Ovary (tissue), 9 donors: ENCODE results near the gene PSMG3. TPM values are rescaled to one million over a fixed set of nuclear protein-coding genes. Genes with fewer than 3 reads are reported as not detected.

Experiments
- DNase-seq, 5 donors: peaks; one replicate each; pipeline ENCODE4 v3.0.0-alpha.2; 2019 to 2020
- H3K27ac ChIP-seq, 2 donors: fragments of 200-600 bp; one replicate each; pipeline versions ENCODE4 v1.5.1 to v1.8.0; 2019 to 2022
- H3K27me3 ChIP-seq: fragments of 200-600 bp; one replicate; pipeline ENCODE4 v1.8.0; 2022
- H3K36me3 ChIP-seq: fragments of 200-600 bp; sonication (generic); one replicate; pipeline ENCODE4 v1.5.1; 2019
- H3K4me1 ChIP-seq: one replicate; pipeline ENCODE4 v1.8.1; 2013; ENCODE audit warnings: mild to moderate bottlenecking, moderate library complexity; ENCODE audit not compliant: insufficient read depth
- H3K4me3 ChIP-seq: fragments of 200-600 bp; sonication (generic); one replicate; pipeline ENCODE4 v1.5.1; 2017
- H3K9me3 ChIP-seq, 2 donors: fragments of 200-600 bp in 1 of 2; sonication (generic) in 1 of 2; one replicate each; pipeline versions ENCODE4 v1.5.1 to v1.8.1; 2013 to 2019; ENCODE audit warnings: mild to moderate bottlenecking in 1 of 2, moderate library complexity in 1 of 2
- EP300 ChIP-seq: sonication (generic); formaldehyde crosslinking; IDR thresholded peaks from one replicate; pipeline ENCODE4 v1.6.1; 2017; ENCODE audit warnings: antibody characterized with exemption
- POLR2A ChIP-seq: fragments of 450-650 bp; IDR thresholded peaks from one replicate; pipeline ENCODE4 v1.6.1; 2017; ENCODE audit warnings: antibody characterized with exemption, mild to moderate bottlenecking, moderate library complexity
- WGBS, 3 donors: extraction: QIAGEN DNeasy Blood & Tissue Kit in 1 of 3; methylation state at CpG; one replicate each; pipeline versions ENCODE4 v1.1.5 to v1.1.7; 2013 to 2017; 5-methylcytosine and 5-hydroxymethylcytosine counted together
- intact Hi-C, 4 donors: fragments of 100-400 bp; cut with DNase I; formaldehyde crosslinking; loops; one replicate each; pipeline versions ENCODE4 v1.11.0 to v1.15.1; 2022 to 2023
- polyA plus RNA-seq, 2 donors: library from polyadenylated mRNA; stranded (reverse); fragments of 200-250 nt in 1 of 2; fragments of 350-450 nt in 1 of 2; fragmentation: Illumina TruSeq in 1 of 2; extraction: RNeasy Lipid Tissue Mini Kit (QIAGEN cat#74804) in 1 of 2; gene quantifications; one replicate each; pipeline ENCODE4 v1.2.3, GENCODE V29; 2013 to 2014
- total RNA-seq, 7 donors: library from RNA; depleted of rRNA in 2 of 7; stranded (reverse); fragments of >200 nt in 2 of 7; fragmentation: NEBNext Ultra II Directional in 3 of 7; extraction: Animal tissue kit (Norgen Biotek cat#: 25700) in 3 of 7; gene quantifications; one replicate each; pipeline versions ENCODE4 v1.1.0 to v1.2.4, GENCODE V29; 2016 to 2023
- TF ChIP-seq, protein P1 (sequence below), 3 donors: fragments of 450-650 bp in 2 of 3; fragments of 200-600 bp in 1 of 3; IDR thresholded peaks; one replicate each; pipeline versions ENCODE4 v1.5.1 to v1.8.0; 2016 to 2022; ENCODE audit warnings: antibody characterized with exemption in 3 of 3, mild to moderate bottlenecking in 1 of 3
- donor health status: DM: no; HTN: no; CAD: no; lungs with moderate emphysema.
- donor health status: DM: no; HTN: no; CAD: no.
- donor health status: Bipolar disorder and iron deficiency.
- donor health status: DM: yes; HTN: yes; CAD: no.
- donor health status: DM: no; HTN: no; CAD: no.
- donor health status: DM: yes; HTN: yes; CAD: no.

The PSMG3 gene
- total and polyA plus RNA-seq, 9 donors, result 12.7 to 34.5 (median 18.6) TPM

DNA sequence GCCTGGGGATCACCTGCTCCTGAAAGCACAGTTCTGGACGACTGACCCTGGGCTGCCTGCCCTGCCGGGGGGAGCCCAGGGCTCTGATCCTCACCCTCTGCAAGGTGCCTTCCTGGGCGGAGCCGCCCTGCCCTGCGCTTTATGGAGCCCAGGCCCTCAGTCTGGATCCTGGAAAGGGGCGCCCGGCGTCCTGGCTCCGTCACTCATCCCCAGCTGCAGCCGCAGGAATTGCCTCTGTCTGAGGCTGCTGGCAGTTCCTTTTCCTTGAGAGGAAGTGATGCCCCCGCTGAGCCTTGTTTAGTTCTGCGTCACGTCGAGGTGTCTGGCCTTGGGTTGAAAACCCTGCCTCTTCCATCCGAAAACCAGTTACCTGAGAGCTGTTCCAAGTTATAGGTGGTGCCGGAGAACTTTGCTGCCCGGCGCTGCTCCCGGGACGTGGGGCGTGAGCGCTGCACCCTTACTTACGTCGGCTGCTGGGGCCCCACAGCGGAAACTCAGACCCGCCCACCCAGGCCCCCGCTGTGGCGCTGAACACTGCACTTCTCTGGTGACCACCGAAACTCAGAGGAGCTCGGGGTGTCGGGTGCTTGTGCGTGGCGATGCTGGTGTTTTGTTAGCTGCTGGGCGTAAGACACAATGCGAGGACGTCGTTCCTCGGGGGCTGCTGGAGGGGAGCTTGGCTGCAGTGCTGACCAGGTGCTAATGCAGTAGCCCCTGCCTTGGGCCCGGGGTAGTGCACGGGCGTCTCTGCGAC lies 34.0 kb downstream of the PSMG3 start:
- intact Hi-C loops, result loop anchor here in 1 of 4 donors (5.0 kb wide), 1 partner anchor 36 kb away; the partner anchor contains the start of gene PSMG3
- TF ChIP-seq, protein P1, sequence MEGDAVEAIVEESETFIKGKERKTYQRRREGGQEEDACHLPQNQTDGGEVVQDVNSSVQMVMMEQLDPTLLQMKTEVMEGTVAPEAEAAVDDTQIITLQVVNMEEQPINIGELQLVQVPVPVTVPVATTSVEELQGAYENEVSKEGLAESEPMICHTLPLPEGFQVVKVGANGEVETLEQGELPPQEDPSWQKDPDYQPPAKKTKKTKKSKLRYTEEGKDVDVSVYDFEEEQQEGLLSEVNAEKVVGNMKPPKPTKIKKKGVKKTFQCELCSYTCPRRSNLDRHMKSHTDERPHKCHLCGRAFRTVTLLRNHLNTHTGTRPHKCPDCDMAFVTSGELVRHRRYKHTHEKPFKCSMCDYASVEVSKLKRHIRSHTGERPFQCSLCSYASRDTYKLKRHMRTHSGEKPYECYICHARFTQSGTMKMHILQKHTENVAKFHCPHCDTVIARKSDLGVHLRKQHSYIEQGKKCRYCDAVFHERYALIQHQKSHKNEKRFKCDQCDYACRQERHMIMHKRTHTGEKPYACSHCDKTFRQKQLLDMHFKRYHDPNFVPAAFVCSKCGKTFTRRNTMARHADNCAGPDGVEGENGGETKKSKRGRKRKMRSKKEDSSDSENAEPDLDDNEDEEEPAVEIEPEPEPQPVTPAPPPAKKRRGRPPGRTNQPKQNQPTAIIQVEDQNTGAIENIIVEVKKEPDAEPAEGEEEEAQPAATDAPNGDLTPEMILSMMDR (IDR thresholded peaks at IDR 0.05), result peak in 1 of 3 donors; percentile 11
- TF ChIP-seq EP300, result no peak
- 89 to 93% (median 92%) methylated on average over 38 to 42 of the region's 42 CpGs for WGBS, 3 donors
- no peaks in the 10 kb centered on the region for H3K9me3 ChIP-seq
- H3K4me1 ChIP-seq, result peaks cover 27% of the 10 kb centered on the region
- no peaks in the 10 kb centered on the region for H3K27me3 ChIP-seq
- H3K27ac ChIP-seq, result peak overlapping the region; percentile 82 to 91
- no peak overlapping the region for H3K4me3 ChIP-seq
- no peaks in the 10 kb centered on the region for H3K36me3 ChIP-seq
- peak in 3 of 5 donors; percentile 30 to 55 (median 54) for DNase-seq

DNA sequence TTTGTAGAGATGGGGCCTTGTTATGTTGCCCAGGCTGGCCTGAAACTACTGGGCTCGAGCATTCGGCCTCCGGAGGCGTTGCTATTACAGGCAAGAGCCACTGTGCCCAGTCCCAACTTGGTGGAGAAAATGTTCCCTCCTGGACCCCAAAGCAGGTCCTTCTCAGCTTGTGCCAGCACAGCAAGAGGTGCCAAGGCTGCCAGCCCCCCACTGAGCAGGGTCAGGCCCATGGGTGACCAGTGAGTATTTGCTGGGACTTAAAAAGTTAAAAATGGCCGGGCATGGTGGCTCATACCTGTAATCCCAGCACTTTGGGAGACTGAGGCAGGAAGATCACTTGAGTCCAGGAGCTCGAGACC lies 34.8 kb downstream of the PSMG3 start:
- peak in 2 of 5 donors; percentile 8 to 36 for DNase-seq
- intact Hi-C loops, result loop anchor here in 1 of 4 donors (5.0 kb wide), 1 partner anchor 37 kb away; the partner anchor contains the start of gene PSMG3
- H3K36me3 ChIP-seq, result no peaks in the 10 kb centered on the region

DNA sequence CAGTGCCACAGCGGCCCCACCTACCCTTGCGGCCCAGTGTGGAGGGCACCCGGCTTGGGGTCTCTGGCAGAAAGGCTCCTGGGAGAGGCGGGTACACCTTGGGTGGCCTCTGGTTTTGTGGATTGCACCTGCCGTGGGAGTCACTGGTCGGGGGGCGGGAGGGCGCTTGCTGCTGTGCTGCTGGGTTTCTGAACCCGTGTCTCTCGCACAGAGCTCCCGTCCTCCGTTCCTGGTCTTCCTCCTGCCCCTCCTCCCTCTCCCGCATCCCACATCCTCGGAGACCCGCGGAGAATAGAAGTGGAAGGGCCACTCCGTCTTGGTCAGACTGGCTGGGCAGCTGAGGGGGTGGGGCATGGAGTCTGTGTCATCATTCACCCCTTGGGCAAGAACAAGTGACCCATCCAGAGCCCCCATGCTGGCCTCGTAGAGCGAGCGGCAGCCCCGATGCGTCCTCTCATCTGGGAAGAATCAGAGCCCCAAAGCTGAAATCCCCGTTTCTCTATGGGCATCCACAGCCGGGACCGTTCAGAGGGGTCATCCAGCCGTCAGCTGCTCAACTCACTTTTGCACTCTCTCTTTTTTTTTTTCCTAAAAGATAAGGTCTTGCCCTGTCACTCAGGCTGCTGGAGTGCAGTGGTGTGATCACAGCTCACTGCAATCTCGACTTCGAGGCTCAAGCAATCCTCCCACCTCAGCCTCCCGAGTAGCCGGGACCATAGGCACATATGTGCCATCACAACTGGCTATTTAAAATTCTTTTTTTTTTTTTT lies 35.3 kb downstream of the PSMG3 start:
- 89 to 93% (median 91%) methylated on average over 29 to 30 of the region's 30 CpGs for WGBS, 3 donors
- no peaks in the 10 kb centered on the region for H3K36me3 ChIP-seq
- DNase-seq, result peak in 2 of 5 donors; percentile 46
- H3K9me3 ChIP-seq, result no peaks in the 10 kb centered on the region
- TF ChIP-seq, protein P1 (IDR thresholded peaks at IDR 0.05), result no peak
- no peak for TF ChIP-seq EP300
- no peak for TF ChIP-seq POLR2A
- H3K27me3 ChIP-seq, result no peaks in the 10 kb centered on the region
- peaks cover 27% of the 10 kb centered on the region for H3K4me1 ChIP-seq
- intact Hi-C loops, result loop anchor here in 1 of 4 donors (5.0 kb wide), 1 partner anchor 38 kb away; the partner anchor contains the start of gene PSMG3
- H3K4me3 ChIP-seq, result no peak overlapping the region
- no peak overlapping the region for H3K27ac ChIP-seq

More for the DNA sequence above, 34.8 kb downstream of the PSMG3 start:
- no peak overlapping the region for H3K4me3 ChIP-seq
- no peaks in the 10 kb centered on the region for H3K9me3 ChIP-seq
- H3K27me3 ChIP-seq, result no peaks in the 10 kb centered on the region
- 65 to 80% (median 68%) methylated on average over 6 of the region's 6 CpGs for WGBS, 3 donors
- peaks cover 27% of the 10 kb centered on the region for H3K4me1 ChIP-seq
- H3K27ac ChIP-seq, result no peak overlapping the region
- TF ChIP-seq, protein P1 (IDR thresholded peaks at IDR 0.05), result no peak
- TF ChIP-seq POLR2A (no peak), EP300 (no peak)

DNA sequence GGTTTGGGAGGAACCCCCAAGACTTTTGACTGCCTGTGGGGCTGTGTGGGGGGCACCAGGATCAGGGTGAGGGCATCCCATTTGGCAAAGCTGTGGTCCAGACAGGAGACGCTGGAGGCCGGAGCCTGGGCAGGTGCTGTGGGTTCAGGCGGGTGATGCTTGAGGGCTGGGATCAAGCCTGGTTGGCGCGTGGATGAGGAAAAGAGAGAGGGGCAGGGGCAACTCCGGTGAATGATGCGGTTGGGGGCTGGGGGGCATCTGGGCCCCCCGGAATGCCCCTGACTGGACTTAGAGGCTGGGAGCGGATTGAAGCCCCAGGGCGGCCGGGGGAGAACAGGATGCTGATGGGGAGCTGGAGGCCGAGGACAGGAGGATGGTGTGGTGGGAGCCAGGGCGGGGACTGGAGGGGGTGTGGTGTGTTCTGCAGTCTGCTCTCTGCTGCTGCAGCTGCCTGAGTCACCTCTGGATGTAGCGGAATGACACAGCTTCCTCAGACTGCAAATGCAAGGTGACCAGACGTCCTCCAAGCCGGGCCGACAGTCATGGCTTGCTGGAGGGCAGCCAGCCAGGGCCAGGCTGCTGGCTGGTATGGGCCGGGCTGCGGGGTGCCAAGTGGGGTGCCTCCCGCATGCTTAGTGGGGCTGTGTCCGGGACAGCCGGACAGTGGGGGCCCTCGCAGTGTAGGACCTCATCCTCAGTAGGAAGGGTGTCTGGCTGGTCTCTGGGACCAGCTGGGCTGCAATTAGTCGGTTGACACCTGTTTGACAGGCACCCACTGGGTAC lies 36.1 kb downstream of the PSMG3 start:
- H3K9me3 ChIP-seq, result no peaks in the 10 kb centered on the region
- peaks cover 27% of the 10 kb centered on the region for H3K4me1 ChIP-seq
- TF ChIP-seq, protein P1 (IDR thresholded peaks at IDR 0.05), result no peak
- no peak for TF ChIP-seq EP300
- TF ChIP-seq POLR2A, result no peak
- H3K27me3 ChIP-seq, result no peaks in the 10 kb centered on the region
- 81 to 86% (median 85%) methylated on average over 24 of the region's 24 CpGs for WGBS, 3 donors
- peak overlapping the region; percentile 83 to 99 for H3K27ac ChIP-seq
- DNase-seq, result peak in 4 of 5 donors; percentile 26 to 60 (median 54)
- intact Hi-C loops, result no loop called here
- H3K4me3 ChIP-seq, result peak overlapping the region; percentile 51
- H3K36me3 ChIP-seq, result no peaks in the 10 kb centered on the region
